Stimulated activated CD8-positive, alpha-beta memory T cell treated with anti-CD3 and anti-CD28 coated beads, Interleukin-12 subunit alpha, Interleukin-12 subunit beta, amount 100 ng/mL, for 1 hour (primary cell): ENCODE results near the gene ASB11.
"Not testable (repeated sequence)": the region's sequence is repeated elsewhere in the genome, so short reads cannot be mapped to it uniquely, and the experiment has no call there.

Experiments used
- DNase-seq: peaks from one replicate; pipeline ENCODE4 v3.0.0-alpha.2; 2020; ENCODE audit warnings: low read depth

Gene ASB11

GRCh38 chrX:15305899-15306298 is 9.5 kb downstream of the ASB11 start:
- not testable (repeated sequence) for DNase-seq

DNA sequence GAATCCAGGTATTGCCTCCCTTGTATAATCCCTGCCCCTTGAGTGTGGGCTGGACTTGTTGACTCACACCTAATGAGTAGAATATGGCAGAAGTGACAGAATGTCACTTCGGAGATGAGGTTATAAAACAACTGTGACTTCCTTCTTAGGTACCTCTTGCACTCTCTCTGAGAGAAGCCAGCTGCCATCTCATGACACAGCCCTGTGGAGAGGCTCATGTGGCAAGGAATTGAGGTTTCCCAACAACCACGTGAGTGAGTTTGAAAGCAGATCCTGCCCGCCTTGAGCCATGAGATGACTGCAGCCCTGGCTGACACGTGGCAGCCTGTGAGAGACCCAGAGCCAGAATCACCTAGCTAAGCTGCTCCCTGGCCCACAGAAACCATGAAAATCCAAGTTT is 13.5 kb downstream of the ASB11 start:
- no peak for DNase-seq

DNA sequence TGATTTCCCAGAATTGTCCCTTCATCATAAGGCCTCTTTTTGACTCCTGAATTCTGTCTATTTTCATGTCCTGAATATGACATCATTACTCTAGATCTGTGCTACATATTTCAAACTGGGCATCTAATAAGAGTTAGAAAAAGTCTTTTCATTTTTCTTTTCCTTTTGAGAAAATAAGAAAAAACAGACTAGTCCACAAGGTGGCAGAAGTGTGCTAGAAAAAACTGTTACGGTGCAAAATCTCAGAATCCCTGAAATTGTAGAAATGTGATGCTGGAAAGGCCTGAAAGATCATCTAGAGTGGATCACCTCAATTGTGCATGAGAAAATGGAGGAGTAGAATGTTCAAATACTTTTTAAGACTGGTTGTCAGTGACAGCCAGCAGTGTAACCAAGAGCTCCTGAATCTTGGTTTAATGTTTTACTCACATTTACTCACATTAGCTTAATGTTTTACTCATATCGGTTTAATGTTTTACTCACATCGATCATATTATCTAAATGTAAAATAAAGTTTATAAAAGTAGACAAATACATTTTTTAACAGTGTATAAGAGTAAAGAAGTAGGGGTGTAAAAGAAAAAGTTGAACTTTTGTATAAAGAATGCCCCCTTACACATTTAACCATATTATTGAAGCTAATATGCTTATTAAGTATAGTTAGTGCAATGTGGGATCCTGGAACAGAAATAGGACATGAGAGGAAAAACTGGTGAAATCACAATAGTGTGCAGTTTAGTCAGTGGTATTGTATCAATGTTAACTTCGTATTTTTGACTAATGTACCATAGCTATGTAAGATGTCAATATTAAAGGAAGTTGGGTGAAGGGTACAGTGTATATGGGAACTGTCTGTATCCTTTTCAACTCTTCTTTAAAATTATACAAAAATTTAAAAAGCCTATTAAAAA is 15.2 kb downstream of the ASB11 start:
- DNase-seq: no peak

DNA sequence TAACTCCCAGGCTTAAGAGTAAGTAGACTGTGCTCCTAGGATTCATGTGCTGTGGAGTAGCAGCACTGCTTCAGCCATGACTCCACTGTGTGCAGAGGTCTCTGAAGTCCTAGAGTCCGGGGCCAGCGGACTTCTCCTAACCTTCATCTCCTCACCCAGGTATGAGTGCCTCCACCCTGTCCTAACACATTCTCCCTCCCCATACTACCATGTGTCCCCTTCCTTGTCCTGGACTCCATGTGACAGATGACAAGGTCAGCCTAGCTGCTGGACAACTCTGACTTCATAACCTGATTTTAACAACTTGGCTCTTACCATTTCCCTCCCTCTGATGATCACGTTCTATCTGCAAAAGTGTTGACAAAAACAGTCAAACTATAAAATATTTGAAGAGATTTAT is 16.7 kb downstream of the ASB11 start:
- DNase-seq: no peak

GRCh38 chrX:15298201-15298600 is 17.2 kb downstream of the ASB11 start:
- DNase-seq: no peak

- DNase-seq: no peak
These were observed 22.0 kb downstream of the ASB11 start for GRCh38 chrX:15293451-15293850.

GRCh38 chrX:15292861-15293260 is 22.6 kb downstream of the ASB11 start:
- no peak for DNase-seq

DNA sequence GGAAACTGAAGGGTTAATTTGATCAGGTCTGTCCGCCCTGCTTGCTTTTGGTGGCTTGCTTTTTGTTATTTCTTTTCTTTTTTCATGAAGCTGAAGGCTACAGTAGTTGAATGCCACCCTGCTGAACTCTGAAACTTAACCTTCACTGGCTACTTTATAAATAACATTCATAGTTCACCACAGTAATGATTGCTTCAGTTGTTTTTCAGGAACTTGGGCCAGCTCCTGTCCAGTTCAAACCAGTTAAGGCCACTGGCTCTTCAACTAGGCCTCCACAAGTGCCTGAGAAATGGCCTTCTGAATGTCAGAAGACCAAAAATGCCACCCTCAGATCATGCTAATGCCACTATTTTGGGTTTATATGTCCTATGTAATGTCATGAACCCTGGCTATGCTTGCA is 37.8 kb downstream of the ASB11 start:
- no peak for DNase-seq

- DNase-seq: no peak
These were observed 40.5 kb downstream of the ASB11 start for GRCh38 chrX:15274946-15275345.

- not testable (repeated sequence) for DNase-seq
These were observed 42.2 kb downstream of the ASB11 start for GRCh38 chrX:15273275-15273674.

GRCh38 chrX:15271757-15272156 is 43.7 kb downstream of the ASB11 start:
- DNase-seq: no peak

DNA sequence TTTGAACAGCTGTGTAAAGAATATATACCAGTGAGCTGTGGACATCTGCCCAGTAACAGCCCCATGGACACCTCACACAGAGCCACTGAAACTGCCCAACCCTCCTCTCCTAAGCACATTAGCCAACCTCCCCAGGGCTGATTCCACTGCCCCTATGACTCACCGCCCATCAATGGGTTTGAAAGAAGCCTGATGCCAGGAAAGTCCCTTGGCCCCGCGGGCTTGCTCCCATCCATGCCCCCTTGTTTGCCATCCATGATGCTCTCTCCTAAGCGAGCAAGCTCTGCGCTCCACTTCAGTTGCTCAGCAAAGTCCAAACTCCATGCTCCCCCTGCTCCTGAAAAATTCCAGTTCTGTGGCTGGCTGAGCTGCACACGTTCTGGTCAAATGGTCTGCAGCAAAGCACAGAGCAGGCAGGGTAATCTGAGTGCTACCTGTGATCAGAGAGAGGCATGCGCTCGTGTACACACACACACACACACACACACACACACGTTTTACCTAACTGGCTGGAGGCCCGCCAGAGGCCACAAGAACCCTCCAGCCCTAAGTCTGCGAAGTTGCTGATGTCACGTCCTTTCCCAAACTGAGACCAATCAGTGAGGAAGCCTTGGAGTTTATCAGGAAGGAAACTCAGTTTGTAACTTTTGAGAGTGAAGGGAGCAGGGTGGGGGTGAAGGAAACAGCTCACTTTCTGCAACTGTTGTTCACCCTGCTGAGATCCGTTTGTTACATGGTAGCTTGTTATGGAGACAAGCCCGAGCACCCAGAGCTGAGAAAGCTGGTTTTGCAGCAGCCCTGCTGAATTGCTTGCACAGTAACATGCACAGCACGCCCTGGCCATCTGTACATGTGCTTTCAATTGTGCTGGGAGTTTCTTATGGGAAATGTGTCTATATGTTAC is 45.6 kb downstream of the ASB11 start, which contains the start of gene ASB9:
ASB9 (minus strand) TSS at position 466 of the 904 bp plus-strand sequence; CDS start at position 257, 209 bp downstream.
- no peak for DNase-seq

- no peak for DNase-seq
These were observed 46.3 kb downstream of the ASB11 start for GRCh38 chrX:15269120-15269519.

DNA sequence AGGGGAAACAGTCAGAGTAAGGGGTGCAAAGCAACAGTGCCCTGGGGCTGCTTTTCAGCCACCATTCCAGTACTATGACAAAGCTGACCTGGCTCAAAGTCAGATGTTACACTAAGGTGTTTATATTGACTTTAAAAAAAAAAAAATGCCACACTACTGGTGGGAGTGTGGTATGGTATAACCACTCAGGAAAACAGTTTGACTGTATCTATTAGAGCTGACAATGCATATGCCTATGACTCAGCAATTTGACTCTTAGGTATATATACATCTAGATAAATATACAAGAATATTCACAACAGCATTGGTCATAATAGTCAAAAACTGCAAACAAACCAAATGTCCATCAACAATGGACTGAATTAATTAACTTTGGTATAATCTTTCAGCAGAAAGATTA is 60.6 kb downstream of the ASB11 start:
- no peak for DNase-seq

DNA sequence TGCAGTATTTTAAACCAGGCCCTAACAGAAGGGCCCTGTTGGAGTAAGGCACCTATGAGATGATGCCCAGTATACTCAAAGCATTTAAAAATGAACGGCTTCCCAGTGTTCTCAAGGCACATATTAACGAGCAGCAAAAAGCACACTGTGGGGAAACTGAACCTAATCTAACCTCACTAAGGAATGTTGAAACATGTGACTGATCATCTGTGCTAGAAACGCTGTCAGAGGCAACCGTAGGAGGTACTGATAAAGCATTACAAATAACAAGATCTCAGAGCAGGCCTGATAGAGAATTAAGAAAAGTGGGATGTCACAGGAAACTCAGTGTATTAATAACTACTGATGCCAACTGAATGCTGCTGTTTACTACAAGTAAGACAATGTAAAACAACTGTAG is 69.5 kb downstream of the ASB11 start:
- no peak for DNase-seq

DNA sequence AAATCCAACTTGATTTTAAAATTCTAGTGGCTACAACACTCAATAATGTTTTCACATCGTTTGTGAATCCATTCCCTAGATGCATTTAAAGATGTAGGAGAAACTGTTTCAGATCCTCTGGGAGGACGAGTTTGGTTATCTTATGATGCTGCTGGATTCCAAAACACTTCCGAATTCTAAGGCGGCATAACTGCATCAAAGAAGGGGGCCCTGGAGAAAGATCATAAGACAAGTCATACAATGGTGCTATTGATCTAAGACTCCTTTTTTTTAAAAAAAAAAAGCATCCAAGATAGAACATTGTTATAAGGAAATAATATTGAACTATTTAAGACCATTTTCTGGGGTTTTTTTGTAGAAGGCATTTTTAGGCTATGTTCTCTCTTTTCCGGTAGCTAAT is 71.0 kb downstream of the ASB11 start:
- DNase-seq: no peak

DNA sequence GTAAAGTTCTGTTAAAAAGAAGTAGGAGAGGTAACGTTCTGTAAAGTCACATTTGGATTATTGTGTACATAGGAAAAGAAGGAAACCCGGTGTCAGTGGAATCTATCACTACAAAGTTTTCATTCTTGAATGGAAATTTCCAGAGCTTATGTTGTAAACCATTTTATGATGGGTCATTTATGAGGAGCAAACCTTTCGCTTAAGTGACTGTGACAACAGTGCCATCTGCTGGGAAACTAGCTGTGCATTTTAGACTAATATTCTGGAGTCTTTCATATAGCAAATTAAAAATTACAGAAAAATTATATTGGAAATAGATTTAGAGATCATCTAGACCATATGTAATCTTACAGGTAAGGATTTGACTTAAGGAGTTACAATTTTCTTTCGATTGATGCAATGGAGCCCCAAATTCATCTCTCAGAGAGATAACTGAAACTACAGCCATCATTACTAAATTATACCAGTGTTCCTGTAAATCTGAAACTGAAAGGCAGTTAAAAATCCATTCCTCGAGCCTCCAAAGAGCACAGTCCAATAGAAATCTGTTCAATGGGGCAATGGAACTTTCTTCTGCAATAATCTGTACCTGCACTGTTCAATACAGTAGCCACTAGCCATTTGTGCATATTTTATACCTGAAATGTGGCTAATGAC is 72.4 kb downstream of the ASB11 start:
- peak; percentile 8 for DNase-seq

- DNase-seq: no peak
These were observed 74.1 kb downstream of the ASB11 start for GRCh38 chrX:15241301-15241700.

GRCh38 chrX:15240414-15240813 is 75.0 kb downstream of the ASB11 start:
- DNase-seq: no peak

DNA sequence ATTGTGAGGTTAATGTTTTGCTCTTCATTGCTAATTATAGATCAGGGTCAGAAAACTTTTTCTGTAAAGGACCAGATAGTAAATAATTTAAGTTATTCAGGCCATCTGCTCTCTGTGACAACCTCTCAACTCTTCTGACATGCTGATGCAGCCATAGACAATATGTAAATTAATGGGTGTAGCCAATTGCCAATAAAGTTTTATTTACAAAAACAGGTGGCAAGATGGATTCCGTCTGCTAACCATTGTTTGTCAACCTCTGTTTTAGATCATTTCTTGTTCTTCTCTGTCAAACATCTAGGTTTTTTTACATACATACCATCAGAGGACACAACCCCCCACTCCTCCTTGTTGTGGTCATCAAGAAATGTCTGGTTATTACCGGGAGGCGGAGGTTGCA is 79.3 kb downstream of the ASB11 start:
- DNase-seq: no peak

DNA sequence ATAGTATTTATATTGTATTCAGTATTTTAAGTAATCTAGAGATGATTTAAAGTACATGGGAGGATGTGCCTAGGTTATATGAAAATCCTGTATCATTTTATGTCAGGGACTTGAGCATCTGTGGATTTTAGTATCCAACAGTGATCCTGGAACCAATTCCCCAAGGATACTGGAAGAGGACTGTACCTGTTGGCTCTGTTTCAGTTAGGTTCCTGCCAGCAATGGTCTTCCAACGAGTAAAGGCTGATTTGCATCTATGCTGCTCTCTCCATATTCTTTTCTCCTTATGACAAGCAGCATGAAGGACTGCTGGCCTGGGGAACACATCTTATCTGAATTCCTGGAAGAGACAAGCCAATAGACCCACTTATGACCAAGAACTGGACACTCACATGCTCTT is 80.4 kb downstream of the ASB11 start:
- DNase-seq: no peak

DNA sequence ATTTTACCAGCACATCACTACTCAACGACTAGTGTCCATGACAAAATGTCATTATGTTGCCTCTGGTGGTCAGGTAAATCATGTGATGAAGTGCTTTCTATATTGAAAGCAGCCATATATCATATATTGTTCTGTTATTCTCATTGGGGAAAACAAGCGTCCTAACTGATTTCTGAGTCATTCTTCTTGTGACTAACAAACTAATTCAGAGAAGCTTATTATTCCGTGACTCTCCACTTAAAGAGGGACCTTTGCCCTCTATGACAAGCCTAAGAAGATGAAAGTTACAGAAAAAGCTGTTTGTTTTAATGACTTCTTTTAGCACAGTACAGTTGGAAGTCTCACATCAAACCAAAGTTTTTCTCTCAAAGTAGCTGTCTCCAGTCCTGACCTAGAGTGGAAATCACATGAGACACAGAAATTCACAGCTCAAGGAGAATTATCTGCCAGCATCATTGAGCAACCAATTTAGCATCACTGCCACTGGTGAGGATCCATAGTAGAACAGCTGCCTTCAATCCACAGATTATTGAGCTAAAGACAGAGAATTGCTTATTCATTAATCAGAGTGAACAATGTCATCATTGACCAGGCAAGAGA is 81.9 kb downstream of the ASB11 start:
- no peak for DNase-seq
